OCI-LY7 (cell line): ENCODE data around the gene CARD8. TPM values are rescaled to one million over a fixed set of nuclear protein-coding genes. Genes with fewer than 3 reads are reported as not detected.
"Not testable (repeated sequence)": the region's sequence is repeated elsewhere in the genome, so short reads cannot be mapped to it uniquely, and the experiment has no call there.

ENCODE experiments used
- BruUV-seq: library from RNA; stranded (reverse); fragments of 400-500 nt; replicated peaks from 2 replicates; lab custom pipeline; 2021; lab: Mats Ljungman, UMichigan
- CTCF ChIA-PET: fragments of 300-600 bp; sonication (Branson Sonifier 250); formaldehyde crosslinking; loops from one replicate; lab custom pipeline; 2022; ENCODE audit warnings: antibody characterized with exemption; ENCODE audit not compliant: unreplicated experiment; lab: Charles Lee
- POLR2A ChIA-PET: fragments of 300-600 bp; sonication (Branson Sonifier 250); formaldehyde crosslinking; loops from one replicate; lab custom pipeline; 2022; ENCODE audit warnings: antibody characterized with exemption; lab: Charles Lee
- DNase-seq: peaks from one replicate; pipeline ENCODE4 v3.0.0-alpha.2; 2015; ENCODE audit warnings: low spot score
- H2AFZ ChIP-seq: fragments of 200-600 bp; sonication (generic), shearing (Covaris generic); 2 replicates; pipeline ENCODE4 v1.6.1; 2014; ENCODE audit warnings: mild to moderate bottlenecking, antibody characterized with exemption, low read length, moderate library complexity
- H3K27ac ChIP-seq: fragments of 200-600 bp; sonication (generic); 2 replicates; pipeline ENCODE4 v1.5.1; 2014; ENCODE audit warnings: mixed run types, low read depth, mild to moderate bottlenecking, moderate library complexity, low read length, inconsistent platforms; ENCODE audit not compliant: poor library complexity, severe bottlenecking
- H3K36me3 ChIP-seq: fragments of 200-600 bp; sonication (generic); 2 replicates; pipeline ENCODE4 v1.6.1; 2014; ENCODE audit warnings: mild to moderate bottlenecking, antibody characterized with exemption, low read length, moderate library complexity, mixed read lengths; ENCODE audit not compliant: insufficient read depth
- H3K4me1 ChIP-seq: fragments of 200-600 bp; sonication (generic); 2 replicates; pipeline ENCODE4 v1.5.1; 2014; ENCODE audit warnings: mild to moderate bottlenecking, low read length; ENCODE audit not compliant: insufficient read depth, poor library complexity, severe bottlenecking
- H3K4me2 ChIP-seq: fragments of 200-600 bp; sonication (generic); 2 replicates; pipeline ENCODE4 v1.6.1; 2014; ENCODE audit warnings: mild to moderate bottlenecking, low read length
- H3K4me3 ChIP-seq: fragments of 200-600 bp; sonication (generic); 2 replicates; pipeline ENCODE4 v1.5.1; 2014; ENCODE audit warnings: mild to moderate bottlenecking, low read depth, low read length; ENCODE audit not compliant: poor library complexity, severe bottlenecking
- H3K79me2 ChIP-seq: fragments of 200-600 bp; sonication (generic); 2 replicates; pipeline ENCODE4 v1.6.1; 2016; ENCODE audit warnings: low read depth, mild to moderate bottlenecking, low read length, moderate library complexity, mixed read lengths; ENCODE audit not compliant: insufficient read depth
- H3K9me2 ChIP-seq: fragments of 200-600 bp; sonication (generic); 2 replicates; pipeline ENCODE4 v1.6.1; 2016; ENCODE audit warnings: mild to moderate bottlenecking, low read length, mixed read lengths; ENCODE audit not compliant: insufficient read depth
- H3K9me3 ChIP-seq: fragments of 200-600 bp; sonication (generic); 2 replicates; pipeline ENCODE4 v1.6.1; 2014; ENCODE audit warnings: mild to moderate bottlenecking, mixed run types, low read length, mixed read lengths
- H4K20me1 ChIP-seq: fragments of 200-600 bp; sonication (generic); 2 replicates; pipeline ENCODE4 v1.6.1; 2014; ENCODE audit warnings: mild to moderate bottlenecking, antibody characterized with exemption, low read length, moderate library complexity, mixed read lengths; ENCODE audit not compliant: insufficient read depth
- CTCF ChIP-seq: fragments of 200-600 bp; sonication (generic); conservative IDR thresholded peaks from 2 replicates; pipeline ENCODE4 v1.5.1; 2014; ENCODE audit warnings: mild to moderate bottlenecking, antibody characterized with exemption, low read length, moderate library complexity, mixed read lengths
- EZH2phosphoT487 ChIP-seq: fragments of 200-600 bp; sonication (generic); IDR thresholded peaks from 2 replicates; pipeline ENCODE4 v1.6.1; 2018; ENCODE audit warnings: low read depth, borderline replicate concordance, mild to moderate bottlenecking, mixed run types, antibody characterized with exemption, low read length, moderate library complexity, mixed read lengths
- intact Hi-C: fragments of 100-400 bp; cut with micrococcal nuclease; formaldehyde crosslinking; loops from one replicate; pipeline ENCODE4 v1.10.0; 2022; ENCODE audit not compliant: unreplicated experiment
- total RNA-seq, 2 experiments: library from RNA; depleted of rRNA in 1 of 2; stranded (reverse); fragments of >200 nt in 1 of 2; shearing (Covaris generic) in 1 of 2; gene quantifications; 2 replicates each; pipeline ENCODE4 v1.2.3, GENCODE V29; 2014 to 2022

CARD8 gene
- total RNA-seq, 2 experiments from 2014 or later, result 51.0 to 56.1 TPM

DNA sequence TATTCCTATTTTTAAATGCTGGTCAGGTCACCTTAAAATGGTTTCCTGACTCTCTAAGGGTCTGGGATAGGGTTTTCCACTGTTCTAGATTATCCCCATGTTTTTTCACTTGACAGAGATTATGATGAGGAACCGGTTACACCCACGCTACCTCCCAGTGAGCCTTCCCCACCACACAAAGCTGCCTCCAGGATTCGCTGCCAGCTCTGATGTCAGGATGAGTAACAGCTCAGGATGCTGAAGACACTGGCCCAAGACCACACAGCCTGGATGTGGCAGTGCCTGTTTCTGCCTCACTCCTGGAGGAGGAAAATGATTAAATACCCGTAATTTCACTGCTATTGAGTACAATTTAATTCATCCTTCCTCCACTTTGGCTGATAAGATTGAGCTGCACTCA, 37.1 kb upstream of the CARD8 start:
- Histone ChIP-seq H3K4me2 (no peak overlapping the region), H4K20me1 (no peaks in the 10 kb centered on the region), H2AFZ (no peak overlapping the region), H3K9me3 (no peaks in the 10 kb centered on the region), H3K36me3 (no peaks in the 10 kb centered on the region), H3K27ac (no peak overlapping the region), H3K4me1 (no peaks in the 10 kb centered on the region), H3K4me3 (no peak overlapping the region), H3K79me2 (no peaks in the 10 kb centered on the region), H3K9me2 (no peaks in the 10 kb centered on the region)
- BruUV-seq, result no TSS peak
- ChIA-PET POLR2A (interaction anchor here (0.6 kb wide), 1 partner anchor 211 kb away, joined by 3 read pairs; no protein-coding TSS in a partner anchor), CTCF (no interaction called here)
- TF ChIP-seq CTCF, result no peak
- TF ChIP-seq EZH2phosphoT487, result no peak
- no peak for DNase-seq
- intact Hi-C loops, result no loop called here

DNA sequence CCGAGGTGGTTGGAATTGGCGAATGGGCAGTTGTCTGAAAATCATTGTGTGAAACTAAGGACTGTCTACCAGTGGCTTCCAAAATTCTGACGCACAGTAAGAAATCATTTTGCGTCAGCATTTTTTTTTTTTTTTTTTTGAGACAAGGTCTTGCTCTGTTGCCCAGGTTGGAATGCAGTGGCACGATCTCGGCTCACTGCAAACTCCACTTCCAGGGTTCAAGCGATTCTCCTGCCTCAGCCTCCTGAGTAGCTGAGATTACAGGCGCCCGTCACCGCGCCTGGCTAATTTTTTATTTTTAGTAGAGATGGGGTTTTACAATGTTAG, 35.7 kb upstream of the CARD8 start:
- POLR2A ChIA-PET, result not testable (repeated sequence)

DNA sequence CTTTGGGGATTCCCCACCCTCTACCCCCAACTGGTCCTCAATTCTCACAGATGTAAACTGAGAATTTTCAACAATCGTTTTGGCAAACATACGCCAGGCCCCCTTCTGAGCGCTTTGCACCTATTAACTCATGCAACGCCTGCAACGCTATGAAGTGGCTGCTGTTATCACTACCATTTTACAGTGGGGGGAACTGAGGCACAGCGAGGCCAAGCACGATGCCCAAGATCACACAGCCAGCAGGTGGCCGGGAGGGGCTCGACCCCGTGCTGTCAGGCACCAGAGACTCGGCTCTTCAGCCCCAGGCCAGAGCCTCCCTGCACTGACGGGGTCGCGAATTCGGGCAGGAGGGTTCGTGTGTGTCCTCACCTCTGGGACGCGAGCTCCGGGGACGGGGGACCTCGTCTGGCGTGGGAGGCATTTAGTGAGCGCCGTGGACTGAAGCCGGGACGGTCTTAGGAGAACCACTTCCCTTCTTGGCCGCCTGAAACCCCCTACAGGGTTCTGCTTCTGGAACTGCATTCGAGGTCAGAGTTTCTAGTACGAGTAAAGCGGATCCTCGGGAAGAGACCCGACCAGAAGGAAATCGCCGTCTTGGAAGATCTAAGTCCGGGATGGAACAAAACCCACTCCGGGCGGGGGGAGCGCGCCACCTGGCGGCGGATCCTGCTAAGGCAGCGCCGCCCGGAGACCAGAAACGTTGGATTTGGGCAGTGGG, 35.2 kb upstream of the CARD8 start:
- Histone ChIP-seq H3K36me3 (no peaks in the 10 kb centered on the region), H3K79me2 (no peaks in the 10 kb centered on the region), H4K20me1 (no peaks in the 10 kb centered on the region), H3K9me3 (no peaks in the 10 kb centered on the region), H2AFZ (peak overlapping the region; percentile 51; the same call in 1 of the 2 replicates), H3K9me2 (no peaks in the 10 kb centered on the region), H3K27ac (no peak overlapping the region), H3K4me1 (no peaks in the 10 kb centered on the region), H3K4me2 (peak overlapping the region; percentile 61), H3K4me3 (peak overlapping the region; percentile 52)
- CTCF ChIA-PET, result no interaction called here
- intact Hi-C loops, result loop anchor here (1.0 kb wide), 1 partner anchor 24 kb away; no protein-coding TSS in a partner anchor
- peak; percentile 52 for DNase-seq
- no TSS peak for BruUV-seq
- POLR2A ChIA-PET, result no interaction called here
- TF ChIP-seq EZH2phosphoT487, result no peak
- TF ChIP-seq CTCF, result peak; percentile 97; the same call in 1 of the 2 replicates

More for the DNA sequence above, 35.7 kb upstream of the CARD8 start:
- BruUV-seq, DNase-seq, H3K9me3 ChIP-seq, H3K4me1 ChIP-seq, H3K9me2 ChIP-seq, H3K36me3 ChIP-seq, H3K79me2 ChIP-seq, CTCF ChIA-PET, H4K20me1 ChIP-seq, H2AFZ ChIP-seq, H3K27ac ChIP-seq: not testable (repeated sequence)
- intact Hi-C loops, result loop anchor here (1.0 kb wide), 1 partner anchor 24 kb away; no protein-coding TSS in a partner anchor
- Histone ChIP-seq H3K4me2 (peak overlapping the region; percentile 61), H3K4me3 (peak overlapping the region; percentile 52)
